PC-9 (cell line): Measurements from ENCODE around the gene PNMA6E.

ENCODE experiments used
- CTCF ChIP-seq: fragments of 200-600 bp; sonication (generic); conservative IDR thresholded peaks from 2 replicates; pipeline ENCODE4 v1.6.1; 2017; ENCODE audit warnings: mixed run types, antibody characterized with exemption, mild to moderate bottlenecking, moderate library complexity
- EZH2 ChIP-seq: fragments of 200-600 bp; sonication (generic); IDR thresholded peaks from 2 replicates; pipeline ENCODE4 v1.8.0; 2017; ENCODE audit warnings: antibody characterized with exemption, low read depth

- TF ChIP-seq CTCF (no peak), EZH2 (no peak)
These were observed 9.7 kb upstream of the PNMA6E start for GRCh38 chrX:153410888-153411254.
